GM12872 (cell line): ENCODE measurements around the gene PLD5.

Experiments used
- CTCF ChIP-seq: IDR thresholded peaks from 3 replicates; pipeline ENCODE4 v1.5.1; 2011; ENCODE audit warnings: low read depth, mild to moderate bottlenecking, low read length, moderate library complexity; ENCODE audit not compliant: insufficient read depth

PLD5 gene

GRCh38 chr1:242206994-242207393 is 317.5 kb downstream of the PLD5 start:
- TF ChIP-seq CTCF = no peak

GRCh38 chr1:242205622-242206489 is 318.6 kb downstream of the PLD5 start:
- no peak for TF ChIP-seq CTCF

GRCh38 chr1:242203262-242203661 is 321.2 kb downstream of the PLD5 start:
- no peak for TF ChIP-seq CTCF

GRCh38 chr1:242201090-242201489 is 323.4 kb downstream of the PLD5 start:
- no peak for TF ChIP-seq CTCF

- no peak for TF ChIP-seq CTCF
Observed at GRCh38 chr1:242199776-242200458, 324.6 kb downstream of the PLD5 start.

- no peak for TF ChIP-seq CTCF
Observed at GRCh38 chr1:242197907-242198820, 326.3 kb downstream of the PLD5 start.

- no peak for TF ChIP-seq CTCF
Observed at GRCh38 chr1:242196914-242197313, 327.6 kb downstream of the PLD5 start.
